Suprapubic skin (tissue), 4 donors: ENCODE measurements around the gene TNIK. TPM values are rescaled to one million over a fixed set of nuclear protein-coding genes. Genes with fewer than 3 reads are reported as not detected.

Experiments used
- DNase-seq, 2 donors: peaks; one replicate each; pipeline ENCODE4 v3.0.0-alpha.2; 2019; ENCODE audit warnings: low spot score in 2 of 2
- H3K27ac ChIP-seq: fragments of 200-600 bp; sonication (generic); one replicate; pipeline ENCODE4 v1.5.1; 2019
- H3K27me3 ChIP-seq: fragments of 200-600 bp; sonication (generic); one replicate; pipeline ENCODE4 v1.5.1; 2019
- H3K36me3 ChIP-seq: fragments of 200-600 bp; sonication (generic); one replicate; pipeline ENCODE4 v1.5.1; 2019
- H3K4me1 ChIP-seq: fragments of 200-600 bp; sonication (generic); one replicate; pipeline ENCODE4 v1.5.1; 2019
- H3K4me3 ChIP-seq: fragments of 200-600 bp; sonication (generic); one replicate; pipeline ENCODE4 v1.5.1; 2019; ENCODE audit warnings: mild to moderate bottlenecking
- H3K9me3 ChIP-seq: fragments of 200-600 bp; sonication (generic); one replicate; pipeline ENCODE4 v1.5.1; 2019
- EP300 ChIP-seq: sonication (generic); formaldehyde crosslinking; IDR thresholded peaks from one replicate; pipeline ENCODE4 v1.6.1; 2017; ENCODE audit warnings: antibody characterized with exemption
- POLR2A ChIP-seq, 2 donors: fragments of 450-650 bp; IDR thresholded peaks; one replicate each; pipeline ENCODE4 v1.6.1; 2017; ENCODE audit warnings: antibody characterized with exemption in 2 of 2, mild to moderate bottlenecking in 2 of 2, moderate library complexity in 2 of 2
- POLR2AphosphoS5 ChIP-seq, 3 donors: sonication (generic); formaldehyde crosslinking; IDR thresholded peaks; one replicate each; pipeline ENCODE4 v1.6.1; 2017; ENCODE audit warnings: antibody characterized with exemption in 3 of 3
- WGBS: methylation state at CpG from one replicate; pipeline ENCODE4 v1.1.5; 2018; 5-methylcytosine and 5-hydroxymethylcytosine counted together
- total RNA-seq, 4 donors: library from RNA; depleted of rRNA; stranded (reverse); fragments of >200 nt; gene quantifications; one replicate each; pipeline ENCODE4 v1.1.0, GENCODE V29; 2016
- TF ChIP-seq, protein P1 (sequence below), 2 donors: fragments of 200-600 bp in 1 of 2; fragments of 450-650 bp in 1 of 2; sonication (generic) in 1 of 2; IDR thresholded peaks; one replicate each; pipeline ENCODE4 v1.5.1; 2016 to 2019; ENCODE audit warnings: antibody characterized with exemption in 2 of 2, mild to moderate bottlenecking in 1 of 2, moderate library complexity in 1 of 2

TNIK gene
- total RNA-seq, 4 donors from 2014 or later: 2.0 to 4.3 (median 3.1) TPM

DNA sequence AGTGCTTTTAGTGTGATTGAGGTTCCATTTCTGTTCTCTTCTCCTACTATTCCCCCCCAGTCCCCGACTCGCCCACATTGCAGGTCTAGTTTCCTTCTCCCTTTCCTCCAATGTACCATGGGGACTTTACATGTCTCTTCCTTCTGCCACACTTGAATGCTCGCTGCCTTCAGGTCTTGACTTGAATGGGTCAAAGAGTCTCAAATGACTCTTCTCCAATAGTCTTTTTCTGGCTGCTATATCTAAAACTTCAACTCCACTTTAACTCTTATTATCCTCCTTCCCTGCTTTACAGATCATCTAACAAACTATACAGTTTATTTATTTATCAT is 219.7 kb downstream of the TNIK start:
- Histone ChIP-seq H3K4me1 (peaks cover 2% of the 10 kb centered on the region), H3K4me3 (no peak overlapping the region), H3K27ac (no peak overlapping the region), H3K27me3 (no peaks in the 10 kb centered on the region), H3K36me3 (no peaks in the 10 kb centered on the region), H3K9me3 (no peaks in the 10 kb centered on the region)
- TF ChIP-seq EP300 (no peak), POLR2A (IDR thresholded peaks at IDR 0.05) (no peak), POLR2AphosphoS5 (IDR thresholded peaks at IDR 0.05) (no peak)
- TF ChIP-seq, protein P1, sequence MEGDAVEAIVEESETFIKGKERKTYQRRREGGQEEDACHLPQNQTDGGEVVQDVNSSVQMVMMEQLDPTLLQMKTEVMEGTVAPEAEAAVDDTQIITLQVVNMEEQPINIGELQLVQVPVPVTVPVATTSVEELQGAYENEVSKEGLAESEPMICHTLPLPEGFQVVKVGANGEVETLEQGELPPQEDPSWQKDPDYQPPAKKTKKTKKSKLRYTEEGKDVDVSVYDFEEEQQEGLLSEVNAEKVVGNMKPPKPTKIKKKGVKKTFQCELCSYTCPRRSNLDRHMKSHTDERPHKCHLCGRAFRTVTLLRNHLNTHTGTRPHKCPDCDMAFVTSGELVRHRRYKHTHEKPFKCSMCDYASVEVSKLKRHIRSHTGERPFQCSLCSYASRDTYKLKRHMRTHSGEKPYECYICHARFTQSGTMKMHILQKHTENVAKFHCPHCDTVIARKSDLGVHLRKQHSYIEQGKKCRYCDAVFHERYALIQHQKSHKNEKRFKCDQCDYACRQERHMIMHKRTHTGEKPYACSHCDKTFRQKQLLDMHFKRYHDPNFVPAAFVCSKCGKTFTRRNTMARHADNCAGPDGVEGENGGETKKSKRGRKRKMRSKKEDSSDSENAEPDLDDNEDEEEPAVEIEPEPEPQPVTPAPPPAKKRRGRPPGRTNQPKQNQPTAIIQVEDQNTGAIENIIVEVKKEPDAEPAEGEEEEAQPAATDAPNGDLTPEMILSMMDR (IDR thresholded peaks at IDR 0.05): no peak
- no peak for DNase-seq
- WGBS: 93% methylated on average over 3 of the region's 3 CpGs

DNA sequence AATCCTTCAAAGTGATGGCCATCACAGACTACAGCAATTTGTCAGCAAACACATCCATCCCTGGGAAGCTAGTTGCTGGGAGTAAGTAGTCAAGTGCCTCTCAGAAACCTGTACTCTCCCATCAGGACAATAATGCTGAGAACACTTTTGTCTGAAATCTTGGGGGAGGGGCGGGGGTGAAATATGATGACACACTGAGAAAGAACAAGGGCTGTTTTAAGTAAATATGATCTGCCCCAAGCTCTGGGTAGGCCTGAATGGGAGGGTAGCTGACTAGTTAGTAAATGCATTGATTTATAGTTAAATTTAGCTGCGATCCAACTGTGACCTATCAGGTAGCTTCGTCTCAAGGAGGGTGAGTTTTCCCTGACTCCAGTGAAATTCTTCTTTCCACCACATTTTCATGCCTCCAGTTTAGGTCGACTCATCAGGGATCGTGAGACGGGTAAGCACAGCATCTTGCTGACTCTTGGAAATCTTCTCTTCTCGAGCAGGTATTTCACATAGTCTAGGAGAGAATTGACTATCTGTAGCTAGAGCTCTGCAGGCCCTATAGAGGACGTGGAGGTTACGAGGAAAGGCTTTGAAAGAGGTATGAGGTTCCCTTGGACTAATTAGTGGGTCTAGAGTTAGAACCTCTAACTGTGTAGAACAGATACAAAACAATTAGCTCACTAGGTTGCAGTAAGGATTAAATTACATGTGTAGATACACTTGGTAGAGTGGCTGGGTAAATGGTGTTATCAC is 220.3 kb downstream of the TNIK start:
- TF ChIP-seq POLR2A (IDR thresholded peaks at IDR 0.05) (no peak), EP300 (no peak), POLR2AphosphoS5 (IDR thresholded peaks at IDR 0.05) (no peak)
- TF ChIP-seq, protein P1 (IDR thresholded peaks at IDR 0.05): no peak
- 90% methylated on average over 9 of the region's 9 CpGs for WGBS

GRCh38 chr3:171237009-171237385 is 223.2 kb downstream of the TNIK start:
- Histone ChIP-seq H3K4me3 (no peak overlapping the region), H3K9me3 (no peaks in the 10 kb centered on the region), H3K27me3 (no peaks in the 10 kb centered on the region), H3K4me1 (no peaks in the 10 kb centered on the region), H3K27ac (no peak overlapping the region), H3K36me3 (no peaks in the 10 kb centered on the region)
- TF ChIP-seq POLR2AphosphoS5 (IDR thresholded peaks at IDR 0.05): no peak
- DNase-seq: no peak
- 82% methylated on average over 2 of the region's 2 CpGs for WGBS

More for the DNA sequence above, 220.3 kb downstream of the TNIK start:
- Histone ChIP-seq H3K4me1 (peaks cover 2% of the 10 kb centered on the region), H3K9me3 (no peaks in the 10 kb centered on the region), H3K27ac (no peak overlapping the region), H3K27me3 (no peaks in the 10 kb centered on the region), H3K36me3 (no peaks in the 10 kb centered on the region), H3K4me3 (no peak overlapping the region)
- DNase-seq: no peak

DNA sequence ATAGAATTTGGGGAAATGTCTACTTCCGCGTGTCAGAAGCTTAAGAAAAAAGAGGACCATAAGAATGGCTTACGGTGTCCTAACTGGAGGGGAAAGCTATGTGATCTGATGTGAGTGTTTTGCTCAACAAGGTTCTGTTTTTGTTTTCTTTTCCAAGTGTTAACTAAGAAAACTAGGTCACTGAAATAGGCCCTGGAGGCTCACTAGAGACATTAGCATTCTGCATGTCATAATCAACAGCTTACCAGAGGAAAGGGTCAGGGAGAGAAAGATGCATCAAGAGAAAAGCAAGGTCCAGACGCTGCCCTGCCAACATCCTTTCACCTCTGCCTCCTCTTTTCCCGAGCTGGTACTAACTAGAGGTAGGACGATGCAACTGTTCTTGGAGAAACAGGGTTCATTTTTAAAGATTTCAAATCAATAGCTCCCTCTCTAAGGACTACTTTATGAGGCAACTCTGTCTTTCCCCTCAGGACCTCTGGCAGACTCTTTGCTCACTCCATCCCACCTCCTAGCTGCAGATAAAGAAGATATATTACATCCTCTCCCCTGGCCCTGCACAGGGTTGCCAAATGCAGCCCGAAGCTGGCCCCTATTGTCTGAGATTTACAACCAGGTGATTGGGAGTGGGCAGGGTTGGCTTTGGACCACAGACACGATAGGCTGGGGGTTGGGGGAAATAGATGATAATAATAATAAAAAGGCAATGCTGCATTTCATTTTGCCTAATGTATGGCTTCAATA is 223.8 kb downstream of the TNIK start:
- Histone ChIP-seq H3K27me3 (no peaks in the 10 kb centered on the region), H3K27ac (no peak overlapping the region), H3K4me1 (peaks cover 2% of the 10 kb centered on the region), H3K36me3 (no peaks in the 10 kb centered on the region), H3K9me3 (no peaks in the 10 kb centered on the region), H3K4me3 (no peak overlapping the region)
- WGBS: 63% methylated on average over 8 of the region's 8 CpGs
- TF ChIP-seq POLR2AphosphoS5 (IDR thresholded peaks at IDR 0.05): no peak
- no peak for TF ChIP-seq POLR2A (IDR thresholded peaks at IDR 0.05)
- TF ChIP-seq, protein P1 (IDR thresholded peaks at IDR 0.05): no peak
- TF ChIP-seq EP300: no peak
- DNase-seq: no peak

GRCh38 chr3:171234298-171235010 is 225.8 kb downstream of the TNIK start:
- WGBS: 73% methylated on average over 8 of the region's 8 CpGs
- no peaks in the 10 kb centered on the region for H3K36me3 ChIP-seq

More at GRCh38 chr3:171234298-171235010, 225.8 kb downstream of the TNIK start:
- no peak for DNase-seq
- no peaks in the 10 kb centered on the region for H3K9me3 ChIP-seq
- no peak overlapping the region for H3K4me3 ChIP-seq
- peaks cover 12% of the 10 kb centered on the region for H3K4me1 ChIP-seq
- no peak overlapping the region for H3K27ac ChIP-seq
- TF ChIP-seq, protein P1 (IDR thresholded peaks at IDR 0.05): no peak
- TF ChIP-seq POLR2A (IDR thresholded peaks at IDR 0.05) (no peak), POLR2AphosphoS5 (IDR thresholded peaks at IDR 0.05) (no peak), EP300 (no peak)
- no peaks in the 10 kb centered on the region for H3K27me3 ChIP-seq
